Measurements from ENCODE around the gene TFPI. TPM values are rescaled to one million over a fixed set of nuclear protein-coding genes. Genes with fewer than 3 reads are reported as not detected.

The TFPI gene
- total and polyA plus RNA-seq, 2 of the 8 experiments (the other 6 are each of a cell fraction or from before 2014, with no cell fraction given): 2.0 to 7.1 TPM

GRCh38 chr2:187435756-187436155 lies 118.5 kb downstream of the TFPI start:
- Histone ChIP-seq H3K27ac (ENCODE audit: low read depth, low read length) (no peak overlapping the region), H2AFZ (ENCODE audit: low read length) (no peak overlapping the region), H3K36me3 (ENCODE audit: control insufficient read depth in 2 of 4, insufficient read depth in 4 of 4, low read length in 3 of 4) (no peaks in the 10 kb centered on the region), H3K9ac (replicated peaks in 1 of 4; ENCODE audit: extremely low read depth in 1 of 4, low read depth in 3 of 4, low read length in 3 of 4) (no peak overlapping the region), H4K91ac (replicated peaks; ENCODE audit: insufficient read length, low read length) (no peak overlapping the region), H3K4me2 (ENCODE audit: insufficient read depth in 1 of 2, low read depth in 2 of 2, low read length in 2 of 2) (no peak overlapping the region), H2AK5ac (ENCODE audit: low read depth, low read length) (no peak overlapping the region), H3K79me2 (ENCODE audit: control insufficient read depth in 1 of 2, insufficient read depth in 2 of 2, low read length in 2 of 2) (no peaks in the 10 kb centered on the region), H3K4ac (replicated peaks; ENCODE audit: insufficient read length, low read depth, low read length) (no peak overlapping the region), H3K4me3 (ENCODE audit: extremely low read depth in 1 of 4, insufficient read depth in 2 of 4, low read depth in 3 of 4, low read length in 4 of 4) (no peak overlapping the region), H3K56ac (replicated peaks; ENCODE audit: insufficient read length, low read depth, low read length) (no peak overlapping the region), H2BK15ac (ENCODE audit: low read length) (no peak overlapping the region), H2BK120ac (replicated peaks; ENCODE audit: low read depth, low read length) (no peak overlapping the region), H3K23me2 (ENCODE audit: low read depth, low read length) (no peaks in the 10 kb centered on the region), H3K14ac (ENCODE audit: insufficient read length) (no peak overlapping the region), H2BK12ac (ENCODE audit: low read depth, low read length) (no peak overlapping the region), H4K5ac (ENCODE audit: insufficient read length, low read depth, low read length) (no peak overlapping the region), H3K18ac (ENCODE audit: extremely low read depth, low read length) (no peak overlapping the region), H3K4me1 (replicated peaks in 1 of 4; ENCODE audit: control insufficient read depth in 3 of 4, insufficient read depth in 4 of 4, low read length in 3 of 4) (no peaks in the 10 kb centered on the region), H2BK5ac (ENCODE audit: low read depth, low read length) (no peak overlapping the region), H4K8ac (ENCODE audit: extremely low read depth, insufficient read depth, low read length) (no peak overlapping the region), H3K27me3 (replicated peaks in 1 of 4; ENCODE audit: control insufficient read depth in 3 of 4, extremely low read depth in 1 of 4, insufficient read depth in 3 of 4, low read length in 3 of 4) (no peaks in the 10 kb centered on the region), H4K20me1 (replicated peaks in 1 of 2; ENCODE audit: control insufficient read depth in 1 of 2, insufficient read depth in 2 of 2, low read length in 2 of 2) (no peaks in the 10 kb centered on the region), H3K79me1 (ENCODE audit: low read depth, low read length) (no peaks in the 10 kb centered on the region), H3K23ac (ENCODE audit: insufficient read length) (no peak overlapping the region), H3K9me3 (ENCODE audit: insufficient read depth in 2 of 2, low read depth in 1 of 2, low read length in 1 of 2) (no peaks in the 10 kb centered on the region), H2BK20ac (ENCODE audit: low read length) (no peak overlapping the region)
- FAIRE-seq: no peak
- TF ChIP-seq JUN (IDR thresholded peaks at IDR 0.05; ENCODE audit: low read depth, low read length) (no peak), SUZ12 (IDR thresholded peaks at IDR 0.05; ENCODE audit: low read length) (no peak), GABPA (IDR thresholded peaks at IDR 0.05; ENCODE audit: borderline replicate concordance, insufficient read depth, low read length) (no peak), TAF7 (optimal IDR thresholded peaks at IDR 0.05; ENCODE audit: borderline replicate concordance, low read depth, low read length) (no peak), RBBP5 (IDR thresholded peaks at IDR 0.05; ENCODE audit: borderline replicate concordance, low read depth, low read length) (no peak)
- WGBS, 2 experiments (ENCODE audit: extremely low coverage in 1 of 2, insufficient coverage in 1 of 2, insufficient read length in 1 of 2, insufficient replicate concordance in 2 of 2, low coverage in 1 of 2, low lambda C conversion rate in 2 of 2, missing lambda C conversion rate in 1 of 2): 56% methylated on average over 4 of the region's 4 CpGs; no CpG with 5 or more reads in 1 of the 2 experiments
- ChIA-PET POLR2A (ENCODE audit: partially characterized antibody) (interaction anchor here (0.6 kb wide), 1 partner anchor 12 kb away, joined by 3 read pairs; the partner anchor contains the start of gene CALCRL), CTCF (ENCODE audit: partially characterized antibody) (no interaction called here)
- no peak for DNase-seq (ENCODE audit: low read depth in 1 of 2, low spot score in 2 of 2)
